Progenitor cell of endocrine pancreas (in vitro differentiated cells): Measurements from ENCODE around the gene ARFIP1. TPM values are rescaled to one million over a fixed set of nuclear protein-coding genes. Genes with fewer than 3 reads are reported as not detected.
A peak's percentile ranks its signal among the peaks of the same experiment; 100 is the strongest.

Experiments
- DNase-seq: peaks from one replicate; pipeline ENCODE4 v3.0.0; 2021; ENCODE audit warnings: low spot score; ENCODE audit not compliant: unreplicated experiment
- H3K27ac Mint-ChIP-seq: 2 replicates; pipeline ENCODE4 v1.8.0; 2021; ENCODE audit warnings: mild to moderate bottlenecking, moderate library complexity, mixed read lengths
- H3K27me3 Mint-ChIP-seq: 2 replicates; pipeline ENCODE4 v1.8.0; 2021; ENCODE audit warnings: mixed read lengths
- H3K36me3 Mint-ChIP-seq: 2 replicates; pipeline ENCODE4 v1.8.0; 2022; ENCODE audit warnings: mixed read lengths; ENCODE audit not compliant: insufficient read depth
- H3K4me1 Mint-ChIP-seq: 2 replicates; pipeline ENCODE4 v1.8.0; 2021; ENCODE audit warnings: low read depth, mixed read lengths
- H3K4me3 Mint-ChIP-seq: 2 replicates; pipeline ENCODE4 v1.8.0; 2021; ENCODE audit warnings: low read depth, mild to moderate bottlenecking, moderate library complexity, mixed read lengths
- H3K9me3 Mint-ChIP-seq: 2 replicates; pipeline ENCODE4 v1.8.0; 2021; ENCODE audit warnings: low read depth, mixed read lengths
- long read RNA-seq: library from polyadenylated mRNA; unstranded; transcript quantifications from one replicate; pipeline ENCODE4 v2.0.0, GENCODE V29; 2020
- total RNA-seq: library from RNA; stranded (reverse); gene quantifications from 2 replicates; pipeline ENCODE4 v1.2.1, GENCODE V29; 2021
- TF ChIP-seq, protein P1 (sequence below): fragments of 200-600 bp; sonication (generic); IDR thresholded peaks from one replicate; pipeline ENCODE4 v1.5.0; 2021; ENCODE audit warnings: antibody characterized with exemption, mild to moderate bottlenecking; ENCODE audit not compliant: unreplicated experiment

Gene ARFIP1, protein sequence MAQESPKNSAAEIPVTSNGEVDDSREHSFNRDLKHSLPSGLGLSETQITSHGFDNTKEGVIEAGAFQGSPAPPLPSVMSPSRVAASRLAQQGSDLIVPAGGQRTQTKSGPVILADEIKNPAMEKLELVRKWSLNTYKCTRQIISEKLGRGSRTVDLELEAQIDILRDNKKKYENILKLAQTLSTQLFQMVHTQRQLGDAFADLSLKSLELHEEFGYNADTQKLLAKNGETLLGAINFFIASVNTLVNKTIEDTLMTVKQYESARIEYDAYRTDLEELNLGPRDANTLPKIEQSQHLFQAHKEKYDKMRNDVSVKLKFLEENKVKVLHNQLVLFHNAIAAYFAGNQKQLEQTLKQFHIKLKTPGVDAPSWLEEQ
- total RNA-seq = 31.7 and 32.6 TPM in 2 replicates
- long read RNA-seq, transcript ARFIP1-202 (8 exons, 1,302 nt) = major isoform, 50 of 157 reads
- long read RNA-seq, transcript ARFIP1-203 (8 exons, 1,601 nt) = minor isoform, 18 of 157 reads
- long read RNA-seq, transcript ARFIP1-201 (9 exons, 3,111 nt) = minor isoform, 32 of 157 reads
- long read RNA-seq, transcript ARFIP1-205 (9 exons, 3,424 nt) = minor isoform, 13 of 157 reads
- long read RNA-seq, partial matches to known transcripts = 11 of 157 reads
- long read RNA-seq, other reads (novel, unspliced or antisense) = 33 of 157 reads

DNA sequence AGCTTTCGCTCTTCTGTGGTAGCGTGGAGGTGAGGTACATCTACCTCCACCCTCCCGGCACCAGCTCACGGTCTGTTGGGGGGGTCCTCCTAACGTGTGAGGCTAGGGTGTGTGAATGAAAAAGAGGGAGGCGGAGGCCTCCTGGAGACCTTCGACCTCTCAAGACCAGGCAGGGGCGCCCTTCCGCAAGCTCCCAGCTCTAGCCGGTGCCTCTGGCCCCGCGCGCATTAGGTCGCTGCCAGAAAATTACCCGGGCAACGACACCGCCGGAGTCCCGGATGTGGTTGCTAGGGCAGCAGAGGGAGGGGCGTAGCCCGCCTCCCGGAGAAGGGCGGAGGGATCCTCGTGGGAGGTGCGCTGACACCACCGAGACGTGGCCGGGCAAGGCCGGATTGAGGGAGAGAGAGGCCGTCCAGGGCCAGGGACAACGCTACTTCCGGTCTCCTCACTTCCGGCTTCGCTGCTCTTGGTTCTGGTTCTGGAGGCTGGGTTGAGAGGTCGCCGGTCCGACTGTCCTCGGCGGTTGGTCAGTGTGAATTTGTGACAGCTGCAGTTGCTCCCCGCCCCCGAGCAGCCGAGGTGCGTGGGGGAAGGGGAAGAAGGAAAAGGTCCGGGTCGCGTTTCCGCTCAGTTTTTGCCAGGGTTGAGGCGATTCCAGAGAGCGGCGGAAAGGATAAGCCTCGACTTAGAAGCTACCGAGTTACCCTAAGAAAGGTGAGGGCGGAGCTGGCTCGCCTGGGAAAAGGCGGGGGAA, at the start of gene ARFIP1, which contains the start of gene TIGD4:
Gene ARFIP1 (plus strand): TSS at position 442 of the 754 bp plus-strand sequence. CDS start 49,680 bp downstream, outside the sequence.
Gene TIGD4 (minus strand): TSS at position 218 of the 754 bp plus-strand sequence. CDS start 8,726 bp downstream, outside the sequence.
- Mint-ChIP-seq H3K4me3 (peak within 1 kb of the TSS; percentile 100), H3K27me3 (no peaks in the 10 kb centered on the region)
- TF ChIP-seq, protein P1, sequence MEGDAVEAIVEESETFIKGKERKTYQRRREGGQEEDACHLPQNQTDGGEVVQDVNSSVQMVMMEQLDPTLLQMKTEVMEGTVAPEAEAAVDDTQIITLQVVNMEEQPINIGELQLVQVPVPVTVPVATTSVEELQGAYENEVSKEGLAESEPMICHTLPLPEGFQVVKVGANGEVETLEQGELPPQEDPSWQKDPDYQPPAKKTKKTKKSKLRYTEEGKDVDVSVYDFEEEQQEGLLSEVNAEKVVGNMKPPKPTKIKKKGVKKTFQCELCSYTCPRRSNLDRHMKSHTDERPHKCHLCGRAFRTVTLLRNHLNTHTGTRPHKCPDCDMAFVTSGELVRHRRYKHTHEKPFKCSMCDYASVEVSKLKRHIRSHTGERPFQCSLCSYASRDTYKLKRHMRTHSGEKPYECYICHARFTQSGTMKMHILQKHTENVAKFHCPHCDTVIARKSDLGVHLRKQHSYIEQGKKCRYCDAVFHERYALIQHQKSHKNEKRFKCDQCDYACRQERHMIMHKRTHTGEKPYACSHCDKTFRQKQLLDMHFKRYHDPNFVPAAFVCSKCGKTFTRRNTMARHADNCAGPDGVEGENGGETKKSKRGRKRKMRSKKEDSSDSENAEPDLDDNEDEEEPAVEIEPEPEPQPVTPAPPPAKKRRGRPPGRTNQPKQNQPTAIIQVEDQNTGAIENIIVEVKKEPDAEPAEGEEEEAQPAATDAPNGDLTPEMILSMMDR = peak; percentile 44

DNA sequence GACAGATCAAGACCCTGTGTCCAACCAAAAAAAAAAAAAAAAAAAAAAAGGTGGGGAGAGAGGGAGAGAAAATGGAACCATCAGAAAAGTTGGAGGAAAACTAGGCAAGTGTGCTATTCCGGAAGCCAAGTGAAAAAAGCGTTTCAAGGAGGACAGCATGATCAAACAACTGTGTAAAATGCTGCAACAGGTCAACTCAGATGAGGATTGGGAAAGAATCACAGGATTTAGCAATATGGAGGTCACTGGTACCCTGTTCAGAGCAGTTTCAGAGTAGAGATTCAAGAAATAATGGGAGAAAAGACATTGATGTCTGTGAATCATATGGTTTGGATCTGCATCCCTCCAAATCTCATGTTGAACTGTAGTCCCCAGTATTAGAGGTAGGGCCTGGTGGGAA, 47.8 kb upstream of the ARFIP1 start:
- TF ChIP-seq, protein P1 = no peak
- Mint-ChIP-seq H3K27me3 (peaks cover 12% of the 10 kb centered on the region), H3K4me3 (no peak overlapping the region), H3K36me3 (no peaks in the 10 kb centered on the region), H3K27ac (no peak overlapping the region), H3K4me1 (no peaks in the 10 kb centered on the region), H3K9me3 (no peaks in the 10 kb centered on the region)
- DNase-seq = no peak

More for the DNA sequence above, at the start of gene ARFIP1, which contains the start of gene TIGD4:
- H3K9me3 Mint-ChIP-seq = no peaks in the 10 kb centered on the region
- peaks cover 35% of the 10 kb centered on the region for H3K4me1 Mint-ChIP-seq
- peak within 1 kb of the TSS; percentile 100 for H3K27ac Mint-ChIP-seq
- peak; percentile 96 for DNase-seq
- H3K36me3 Mint-ChIP-seq = no peaks in the 10 kb centered on the region

DNA sequence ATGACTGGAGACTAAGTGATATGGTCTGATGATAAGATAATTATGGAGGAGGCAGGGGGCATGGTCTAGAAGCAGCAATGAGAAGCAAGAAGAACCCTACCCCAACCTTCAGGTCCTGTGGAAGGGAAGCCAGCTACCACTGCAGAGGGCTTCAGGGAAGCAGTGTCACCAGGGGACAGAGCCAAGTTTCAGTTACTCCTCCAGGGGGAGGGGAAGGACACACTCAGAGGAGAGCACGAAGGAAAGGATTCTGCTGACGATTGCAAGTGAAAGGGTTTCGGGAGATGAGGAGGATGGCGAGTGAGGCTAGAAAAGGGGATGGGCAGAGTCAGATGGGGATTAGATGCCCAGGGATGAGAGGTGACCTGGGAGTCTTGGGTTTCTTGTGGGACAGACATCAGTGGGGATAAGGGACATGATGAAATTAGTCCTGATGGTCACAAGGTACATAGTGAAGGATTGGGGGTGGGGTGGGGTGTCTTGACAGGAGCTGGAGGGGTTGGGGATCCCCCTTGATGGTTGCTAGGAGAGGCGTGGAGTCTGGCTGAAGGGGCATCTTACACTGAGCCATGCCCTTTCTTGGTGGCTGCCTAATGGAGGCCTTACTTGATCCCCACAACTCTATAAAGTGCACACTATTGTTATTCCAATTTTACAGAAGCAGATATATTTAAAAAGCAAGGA, 45.6 kb upstream of the ARFIP1 start:
- TF ChIP-seq, protein P1 = no peak
- H3K4me3 Mint-ChIP-seq = no peak overlapping the region
- DNase-seq = no peak
- no peaks in the 10 kb centered on the region for H3K9me3 Mint-ChIP-seq
- peaks cover 15% of the 10 kb centered on the region for H3K27me3 Mint-ChIP-seq
- H3K36me3 Mint-ChIP-seq = no peaks in the 10 kb centered on the region
- no peaks in the 10 kb centered on the region for H3K4me1 Mint-ChIP-seq
- H3K27ac Mint-ChIP-seq = peak overlapping the region; percentile 18

DNA sequence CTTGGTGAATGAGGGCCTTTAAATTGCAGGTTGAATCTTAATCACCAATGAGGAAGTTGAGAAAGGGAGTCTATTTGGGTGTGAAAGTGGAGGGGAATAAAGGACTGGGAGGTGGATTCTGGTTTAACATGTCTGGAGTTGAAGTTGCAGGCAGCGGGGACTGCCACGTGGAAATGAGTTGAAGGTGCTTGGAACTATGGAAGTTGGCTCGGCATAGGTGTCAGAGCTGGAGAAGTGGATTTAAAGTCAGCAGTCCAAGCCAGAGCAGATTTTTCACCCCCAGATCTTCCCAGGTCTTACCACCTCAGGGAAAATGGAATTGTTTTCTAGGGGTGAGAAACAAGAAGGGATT, 45.1 kb upstream of the ARFIP1 start:
- DNase-seq = no peak
- Mint-ChIP-seq H3K27ac (no peak overlapping the region), H3K4me1 (no peaks in the 10 kb centered on the region), H3K27me3 (peaks cover 15% of the 10 kb centered on the region), H3K4me3 (no peak overlapping the region), H3K36me3 (no peaks in the 10 kb centered on the region), H3K9me3 (no peaks in the 10 kb centered on the region)
- TF ChIP-seq, protein P1 = no peak
